ENCODE results near the gene F5. TPM values are rescaled to one million over a fixed set of nuclear protein-coding genes. Genes with fewer than 3 reads are reported as not detected.

Gene F5
- polyA plus RNA-seq, 3 donors = 6.5 to 14.5 (median 7.1) TPM

DNA sequence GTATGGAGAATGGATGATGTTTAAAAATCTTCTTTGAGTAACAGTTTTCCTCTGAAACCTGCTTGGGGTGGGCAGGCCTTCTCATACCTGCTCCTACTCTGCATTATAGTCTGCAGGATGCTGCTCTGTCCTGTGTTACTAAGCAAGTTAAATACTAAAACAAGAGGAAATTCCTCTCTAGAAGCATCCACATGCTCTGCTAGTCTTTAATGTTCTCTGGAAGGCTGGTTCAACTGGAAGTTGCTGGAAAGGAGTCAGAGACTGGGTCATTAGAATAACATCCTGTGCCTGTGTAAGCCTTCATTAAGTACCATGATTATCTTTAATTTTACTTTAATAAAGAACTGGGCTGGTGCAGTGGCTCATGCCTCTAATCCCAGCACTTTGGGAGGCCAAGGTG, 37.8 kb upstream of the F5 start:
- no peak for DNase-seq
- no peaks in the 10 kb centered on the region for H3K27me3 ChIP-seq (ENCODE audit: control insufficient read depth in 2 of 2, insufficient read depth in 2 of 2, low read length in 2 of 2)
- no peaks in the 10 kb centered on the region for H3K79me2 ChIP-seq (ENCODE audit: insufficient read depth, low read length)
- H3K4me2 ChIP-seq (replicated peaks; ENCODE audit: extremely low read depth, low read length, poor library complexity, severe bottlenecking) = no peak overlapping the region
- no peaks in the 10 kb centered on the region for H3K9me3 ChIP-seq (replicated peaks in 1 of 2; ENCODE audit: control insufficient read depth in 1 of 2, insufficient read depth in 1 of 2, low read length in 2 of 2)
- H2AFZ ChIP-seq (ENCODE audit: insufficient read depth, low read depth, low read length, poor library complexity, severe bottlenecking) = no peak overlapping the region
- Mint-ChIP-seq H3K27me3 (ENCODE audit: low read depth in 3 of 3) (peaks cover 0 to 7% (median 2%) of the 10 kb centered on the region in 3 donors), H3K9me3 (peaks cover 0 to 2% (median 0%) of the 10 kb centered on the region in 7 donors), H3K36me3 (no peaks in the 10 kb centered on the region), H3K4me1 (peaks cover 37% of the 10 kb centered on the region), H3K27ac (no peak overlapping the region), H3K4me3 (no peak overlapping the region)
- TF ChIP-seq, protein P1, sequence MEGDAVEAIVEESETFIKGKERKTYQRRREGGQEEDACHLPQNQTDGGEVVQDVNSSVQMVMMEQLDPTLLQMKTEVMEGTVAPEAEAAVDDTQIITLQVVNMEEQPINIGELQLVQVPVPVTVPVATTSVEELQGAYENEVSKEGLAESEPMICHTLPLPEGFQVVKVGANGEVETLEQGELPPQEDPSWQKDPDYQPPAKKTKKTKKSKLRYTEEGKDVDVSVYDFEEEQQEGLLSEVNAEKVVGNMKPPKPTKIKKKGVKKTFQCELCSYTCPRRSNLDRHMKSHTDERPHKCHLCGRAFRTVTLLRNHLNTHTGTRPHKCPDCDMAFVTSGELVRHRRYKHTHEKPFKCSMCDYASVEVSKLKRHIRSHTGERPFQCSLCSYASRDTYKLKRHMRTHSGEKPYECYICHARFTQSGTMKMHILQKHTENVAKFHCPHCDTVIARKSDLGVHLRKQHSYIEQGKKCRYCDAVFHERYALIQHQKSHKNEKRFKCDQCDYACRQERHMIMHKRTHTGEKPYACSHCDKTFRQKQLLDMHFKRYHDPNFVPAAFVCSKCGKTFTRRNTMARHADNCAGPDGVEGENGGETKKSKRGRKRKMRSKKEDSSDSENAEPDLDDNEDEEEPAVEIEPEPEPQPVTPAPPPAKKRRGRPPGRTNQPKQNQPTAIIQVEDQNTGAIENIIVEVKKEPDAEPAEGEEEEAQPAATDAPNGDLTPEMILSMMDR (IDR thresholded peaks at IDR 0.05) = no peak
- intact Hi-C loops (cut with micrococcal nuclease) = no loop called here
- H3K27ac ChIP-seq (ENCODE audit: low read depth in 1 of 2, low read length in 2 of 2) = no peak overlapping the region
- no peak overlapping the region for H3K9ac ChIP-seq (ENCODE audit: insufficient read depth, low read length, poor library complexity, severe bottlenecking)
- no peak overlapping the region for H3K4me3 ChIP-seq (replicated peaks in 1 of 3; ENCODE audit: low read depth in 2 of 3, low read length in 3 of 3)
- H3K4me1 ChIP-seq (ENCODE audit: control insufficient read depth in 1 of 2, insufficient read depth in 2 of 2, low read length in 2 of 2) = peaks cover 31 to 33% of the 10 kb centered on the region in 2 donors
- H4K20me1 ChIP-seq (ENCODE audit: insufficient read depth, low read length) = no peaks in the 10 kb centered on the region
- no peaks in the 10 kb centered on the region for H3K36me3 ChIP-seq (replicated peaks in 1 of 2; ENCODE audit: control insufficient read depth in 1 of 2, insufficient read depth in 2 of 2, low read length in 2 of 2)

DNA sequence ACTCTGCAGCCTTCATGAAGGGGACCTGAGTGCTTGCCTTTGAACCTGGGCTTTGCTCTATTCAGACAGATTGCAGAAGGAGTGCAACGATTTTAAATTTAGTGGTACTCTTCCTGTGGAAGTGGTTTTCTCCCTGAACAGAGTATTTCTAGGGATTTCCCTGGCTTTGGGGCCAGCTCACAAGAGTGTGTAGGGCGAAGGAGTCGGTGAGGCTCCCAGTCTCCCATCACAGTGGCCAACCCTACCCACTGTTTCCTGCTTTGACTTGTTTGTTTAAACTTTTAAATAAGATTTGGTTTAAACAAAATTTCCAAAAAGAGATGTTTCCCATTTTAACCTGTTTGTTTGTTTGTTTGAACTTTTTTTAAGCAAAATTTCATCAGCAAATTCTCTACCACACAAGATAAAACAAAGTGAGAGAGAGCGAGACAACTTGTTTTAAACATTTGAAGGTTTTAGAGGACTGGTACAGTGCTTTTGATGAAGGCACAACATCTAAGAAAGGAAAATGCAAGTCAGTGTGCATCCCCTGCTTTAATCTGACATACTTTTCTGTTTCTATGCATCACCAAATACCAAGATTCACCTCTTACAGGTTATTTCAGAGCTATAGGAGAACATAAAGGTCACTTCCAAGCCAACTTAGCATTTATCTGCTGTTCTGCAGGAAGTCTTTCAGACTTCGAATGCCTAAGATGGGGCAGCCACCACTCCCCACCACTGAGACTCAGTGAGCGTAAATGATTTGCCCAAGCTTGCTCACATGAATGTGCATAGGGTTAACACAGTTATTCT, 37.0 kb upstream of the F5 start:
- Histone ChIP-seq H2AFZ (ENCODE audit: insufficient read depth, low read depth, low read length, poor library complexity, severe bottlenecking) (no peak overlapping the region), H3K4me1 (ENCODE audit: control insufficient read depth in 1 of 2, insufficient read depth in 2 of 2, low read length in 2 of 2) (peaks cover 25% of the 10 kb centered on the region in 2 donors), H3K36me3 (replicated peaks in 1 of 2; ENCODE audit: control insufficient read depth in 1 of 2, insufficient read depth in 2 of 2, low read length in 2 of 2) (no peaks in the 10 kb centered on the region), H3K4me3 (replicated peaks in 1 of 3; ENCODE audit: low read depth in 2 of 3, low read length in 3 of 3) (no peak overlapping the region), H3K4me2 (replicated peaks; ENCODE audit: extremely low read depth, low read length, poor library complexity, severe bottlenecking) (no peak overlapping the region), H3K27ac (ENCODE audit: low read depth in 1 of 2, low read length in 2 of 2) (no peak overlapping the region), H3K9ac (ENCODE audit: insufficient read depth, low read length, poor library complexity, severe bottlenecking) (no peak overlapping the region), H3K27me3 (ENCODE audit: control insufficient read depth in 2 of 2, insufficient read depth in 2 of 2, low read length in 2 of 2) (no peaks in the 10 kb centered on the region), H4K20me1 (ENCODE audit: insufficient read depth, low read length) (no peaks in the 10 kb centered on the region), H3K79me2 (ENCODE audit: insufficient read depth, low read length) (no peaks in the 10 kb centered on the region), H3K9me3 (replicated peaks in 1 of 2; ENCODE audit: control insufficient read depth in 1 of 2, insufficient read depth in 1 of 2, low read length in 2 of 2) (no peaks in the 10 kb centered on the region)
- H3K4me3 Mint-ChIP-seq = no peak overlapping the region
- no peak overlapping the region for H3K27ac Mint-ChIP-seq
- intact Hi-C loops (cut with micrococcal nuclease) = no loop called here
- no peak for DNase-seq
- WGBS (ENCODE audit: insufficient coverage) = 80% methylated on average over 1 of the region's 6 CpGs
- TF ChIP-seq, protein P1 (IDR thresholded peaks at IDR 0.05) = no peak
- no peaks in the 10 kb centered on the region for H3K36me3 Mint-ChIP-seq
- peaks cover 0 to 2% (median 0%) of the 10 kb centered on the region in 7 donors for H3K9me3 Mint-ChIP-seq
- H3K27me3 Mint-ChIP-seq (ENCODE audit: low read depth in 3 of 3) = peaks cover 0 to 7% (median 2%) of the 10 kb centered on the region in 3 donors
- H3K4me1 Mint-ChIP-seq = peaks cover 29% of the 10 kb centered on the region

All from CD14-positive monocyte (primary cell).